Liver (tissue), 3 donors: ENCODE data around the gene AP2A2.

Experiments used
- HNF4G ChIP-seq: IDR thresholded peaks from 2 replicates; pipeline ENCODE4 v1.6.1; 2016; ENCODE audit warnings: antibody characterized with exemption
- RAD21 ChIP-seq, 2 donors: IDR thresholded peaks; 2 replicates each; pipeline ENCODE4 v1.6.1; 2016; ENCODE audit warnings: antibody characterized with exemption in 2 of 2, mild to moderate bottlenecking in 2 of 2
- TAF1 ChIP-seq: conservative IDR thresholded peaks from 2 replicates; pipeline ENCODE4 v1.6.1; 2016; ENCODE audit warnings: antibody characterized with exemption, mild to moderate bottlenecking
- TF ChIP-seq, protein P1 (sequence below): fragments of 150-350 bp; IDR thresholded peaks from 2 replicates; pipeline ENCODE4 v1.5.1; 2017; ENCODE audit warnings: improper control_type of control experiment, low read depth, low read length; ENCODE audit not compliant: missing input control
- donor health status: healthy.
- donor health status: healthy.

DNA sequence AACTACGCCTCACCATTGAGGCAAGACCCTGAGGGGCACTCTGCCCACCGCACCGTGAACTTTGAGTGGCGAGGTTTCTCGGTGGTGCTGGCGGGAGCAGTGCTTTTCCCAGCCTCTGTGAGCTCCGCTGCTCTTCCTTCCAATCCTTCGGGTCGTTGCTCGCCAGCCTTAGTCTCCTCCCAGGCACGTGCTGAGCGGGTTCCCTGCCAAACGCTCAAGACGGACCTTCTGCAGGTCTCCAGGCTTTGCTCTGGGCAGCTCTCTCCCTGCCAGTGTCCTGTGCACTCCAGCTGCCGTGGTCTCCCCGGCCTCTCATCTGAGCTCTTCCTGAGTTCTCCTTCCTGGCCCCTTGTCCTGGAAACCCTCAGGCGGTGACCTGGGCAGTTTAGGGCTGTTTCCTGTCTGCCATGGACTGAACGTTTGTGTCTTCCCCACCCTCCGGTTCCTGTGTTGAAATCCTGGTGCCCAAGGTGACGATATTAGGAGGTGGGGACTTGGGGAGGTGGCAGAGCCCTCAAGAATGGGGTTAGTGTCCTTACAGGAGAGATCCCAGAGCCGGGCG, 122.0 kb downstream of the AP2A2 start:
- TF ChIP-seq HNF4G = no peak
- TF ChIP-seq, protein P1, sequence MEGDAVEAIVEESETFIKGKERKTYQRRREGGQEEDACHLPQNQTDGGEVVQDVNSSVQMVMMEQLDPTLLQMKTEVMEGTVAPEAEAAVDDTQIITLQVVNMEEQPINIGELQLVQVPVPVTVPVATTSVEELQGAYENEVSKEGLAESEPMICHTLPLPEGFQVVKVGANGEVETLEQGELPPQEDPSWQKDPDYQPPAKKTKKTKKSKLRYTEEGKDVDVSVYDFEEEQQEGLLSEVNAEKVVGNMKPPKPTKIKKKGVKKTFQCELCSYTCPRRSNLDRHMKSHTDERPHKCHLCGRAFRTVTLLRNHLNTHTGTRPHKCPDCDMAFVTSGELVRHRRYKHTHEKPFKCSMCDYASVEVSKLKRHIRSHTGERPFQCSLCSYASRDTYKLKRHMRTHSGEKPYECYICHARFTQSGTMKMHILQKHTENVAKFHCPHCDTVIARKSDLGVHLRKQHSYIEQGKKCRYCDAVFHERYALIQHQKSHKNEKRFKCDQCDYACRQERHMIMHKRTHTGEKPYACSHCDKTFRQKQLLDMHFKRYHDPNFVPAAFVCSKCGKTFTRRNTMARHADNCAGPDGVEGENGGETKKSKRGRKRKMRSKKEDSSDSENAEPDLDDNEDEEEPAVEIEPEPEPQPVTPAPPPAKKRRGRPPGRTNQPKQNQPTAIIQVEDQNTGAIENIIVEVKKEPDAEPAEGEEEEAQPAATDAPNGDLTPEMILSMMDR = no peak
- TF ChIP-seq RAD21 (IDR thresholded peaks at IDR 0.05) = no peak
- TF ChIP-seq TAF1 = no peak
